ES-I3 (cell line): ENCODE data around the gene APMAP.

ENCODE experiments used
- H3K36me3 ChIP-seq: 2 replicates; pipeline ENCODE4 v1.6.1; 2013; ENCODE audit warnings: mild to moderate bottlenecking, low read length, control low read depth, moderate library complexity; ENCODE audit not compliant: insufficient read depth
- H3K4me1 ChIP-seq: 2 replicates; pipeline ENCODE4 v1.6.1; 2013; ENCODE audit warnings: mild to moderate bottlenecking, control low read depth, low read length; ENCODE audit not compliant: insufficient read depth
- H3K9ac ChIP-seq: 2 replicates; pipeline ENCODE4 v1.6.1; 2013; ENCODE audit warnings: low read depth, mild to moderate bottlenecking, low read length, moderate library complexity
- H3K9me3 ChIP-seq: 2 replicates; pipeline ENCODE4 v1.6.1; 2013; ENCODE audit warnings: mild to moderate bottlenecking, low read length, moderate library complexity; ENCODE audit not compliant: control insufficient read depth, insufficient read depth

The APMAP gene

GRCh38 chr20:24963672-24964505 is 28.7 kb downstream of the APMAP start:
- Histone ChIP-seq H3K36me3 (peaks cover 12% of the 10 kb centered on the region), H3K9me3 (no peaks in the 10 kb centered on the region), H3K4me1 (no peaks in the 10 kb centered on the region), H3K9ac (no peak overlapping the region)

- no peaks in the 10 kb centered on the region for H3K4me1 ChIP-seq
- H3K9ac ChIP-seq: no peak overlapping the region
- peaks cover 12% of the 10 kb centered on the region for H3K36me3 ChIP-seq
- H3K9me3 ChIP-seq: no peaks in the 10 kb centered on the region
These were observed 30.0 kb downstream of the APMAP start for GRCh38 chr20:24962510-24962909.

- H3K9me3 ChIP-seq: no peaks in the 10 kb centered on the region
- H3K9ac ChIP-seq: no peak overlapping the region
- no peaks in the 10 kb centered on the region for H3K4me1 ChIP-seq
- H3K36me3 ChIP-seq: peaks cover 12% of the 10 kb centered on the region
These were observed 30.4 kb downstream of the APMAP start for GRCh38 chr20:24962182-24962492.

GRCh38 chr20:24961384-24962181 is 31.0 kb downstream of the APMAP start:
- Histone ChIP-seq H3K36me3 (peaks cover 12% of the 10 kb centered on the region), H3K9me3 (no peaks in the 10 kb centered on the region), H3K9ac (no peak overlapping the region)

GRCh38 chr20:24960861-24961260 is 31.7 kb downstream of the APMAP start:
- H3K36me3 ChIP-seq: peaks cover 10% of the 10 kb centered on the region
- H3K4me1 ChIP-seq: no peaks in the 10 kb centered on the region
- no peaks in the 10 kb centered on the region for H3K9me3 ChIP-seq
- H3K9ac ChIP-seq: no peak overlapping the region

More at GRCh38 chr20:24961384-24962181, 31.0 kb downstream of the APMAP start:
- H3K4me1 ChIP-seq: no peaks in the 10 kb centered on the region

- no peaks in the 10 kb centered on the region for H3K4me1 ChIP-seq
- no peak overlapping the region for H3K9ac ChIP-seq
- H3K36me3 ChIP-seq: peaks cover 8% of the 10 kb centered on the region
- no peaks in the 10 kb centered on the region for H3K9me3 ChIP-seq
These were observed 32.2 kb downstream of the APMAP start for GRCh38 chr20:24960302-24960801.

GRCh38 chr20:24959591-24960301 is 32.8 kb downstream of the APMAP start:
- H3K36me3 ChIP-seq: peaks cover 8% of the 10 kb centered on the region
- no peaks in the 10 kb centered on the region for H3K9me3 ChIP-seq
- H3K4me1 ChIP-seq: no peaks in the 10 kb centered on the region
- H3K9ac ChIP-seq: no peak overlapping the region

- Histone ChIP-seq H3K4me1 (no peaks in the 10 kb centered on the region), H3K36me3 (peaks cover 8% of the 10 kb centered on the region)
These were observed 33.8 kb downstream of the APMAP start for GRCh38 chr20:24958506-24959385.

GRCh38 chr20:24957326-24958016 is 35.1 kb downstream of the APMAP start:
- Histone ChIP-seq H3K9me3 (no peaks in the 10 kb centered on the region), H3K36me3 (peaks cover 4% of the 10 kb centered on the region), H3K9ac (no peak overlapping the region), H3K4me1 (no peaks in the 10 kb centered on the region)

More at GRCh38 chr20:24958506-24959385, 33.8 kb downstream of the APMAP start:
- Histone ChIP-seq H3K9me3 (no peaks in the 10 kb centered on the region), H3K9ac (no peak overlapping the region)

- Histone ChIP-seq H3K36me3 (no peaks in the 10 kb centered on the region; the same call in none of the 2 replicates), H3K4me1 (no peaks in the 10 kb centered on the region), H3K9ac (no peak overlapping the region), H3K9me3 (no peaks in the 10 kb centered on the region)
These were observed 36.3 kb downstream of the APMAP start for GRCh38 chr20:24956001-24956841.

GRCh38 chr20:24955045-24955444 is 37.5 kb downstream of the APMAP start:
- Histone ChIP-seq H3K9me3 (no peaks in the 10 kb centered on the region), H3K4me1 (no peaks in the 10 kb centered on the region), H3K36me3 (no peaks in the 10 kb centered on the region; the same call in none of the 2 replicates), H3K9ac (no peak overlapping the region)

- Histone ChIP-seq H3K36me3 (no peaks in the 10 kb centered on the region; the same call in none of the 2 replicates), H3K9ac (no peak overlapping the region), H3K4me1 (no peaks in the 10 kb centered on the region), H3K9me3 (no peaks in the 10 kb centered on the region)
These were observed 38.0 kb downstream of the APMAP start for GRCh38 chr20:24954566-24954965.
